ENCODE data around the gene ELMO2.

GRCh38 chr20:46354207-46354555, 52.2 kb downstream of the ELMO2 start:
- TF ChIP-seq TSHZ2 (CRISPR knock-in tag; IDR thresholded peaks at IDR 0.05) (no peak), ZNF70 (CRISPR knock-in tag; IDR thresholded peaks at IDR 0.05) (no peak), RARB (CRISPR knock-in tag; IDR thresholded peaks at IDR 0.05) (no peak), ZNF8 (CRISPR knock-in tag; IDR thresholded peaks at IDR 0.05) (no peak), ZNF565 (CRISPR knock-in tag; conservative IDR thresholded peaks at IDR 0.05; ENCODE audit: low read depth) (no peak), POU6F1 (CRISPR knock-in tag; IDR thresholded peaks at IDR 0.05; ENCODE audit: borderline replicate concordance, low read depth) (no peak)
- TF ChIP-seq, protein P1, sequence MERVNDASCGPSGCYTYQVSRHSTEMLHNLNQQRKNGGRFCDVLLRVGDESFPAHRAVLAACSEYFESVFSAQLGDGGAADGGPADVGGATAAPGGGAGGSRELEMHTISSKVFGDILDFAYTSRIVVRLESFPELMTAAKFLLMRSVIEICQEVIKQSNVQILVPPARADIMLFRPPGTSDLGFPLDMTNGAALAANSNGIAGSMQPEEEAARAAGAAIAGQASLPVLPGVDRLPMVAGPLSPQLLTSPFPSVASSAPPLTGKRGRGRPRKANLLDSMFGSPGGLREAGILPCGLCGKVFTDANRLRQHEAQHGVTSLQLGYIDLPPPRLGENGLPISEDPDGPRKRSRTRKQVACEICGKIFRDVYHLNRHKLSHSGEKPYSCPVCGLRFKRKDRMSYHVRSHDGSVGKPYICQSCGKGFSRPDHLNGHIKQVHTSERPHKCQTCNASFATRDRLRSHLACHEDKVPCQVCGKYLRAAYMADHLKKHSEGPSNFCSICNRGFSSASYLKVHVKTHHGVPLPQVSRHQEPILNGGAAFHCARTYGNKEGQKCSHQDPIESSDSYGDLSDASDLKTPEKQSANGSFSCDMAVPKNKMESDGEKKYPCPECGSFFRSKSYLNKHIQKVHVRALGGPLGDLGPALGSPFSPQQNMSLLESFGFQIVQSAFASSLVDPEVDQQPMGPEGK (CRISPR knock-in tag; IDR thresholded peaks at IDR 0.05; ENCODE audit: borderline replicate concordance) = no peak

All from SK-N-SH treated with all-trans-retinoic acid at 6 μM for 48 hours (cell line).